Esophagus squamous epithelium (tissue), 4 donors: Measurements from ENCODE around the gene BLVRB.

Source experiments
- POLR2A ChIP-seq, 4 donors: fragments of 450-650 bp; IDR thresholded peaks; one replicate each; pipeline ENCODE4 v1.6.1; 2017; ENCODE audit warnings: antibody characterized with exemption in 4 of 4, mild to moderate bottlenecking in 4 of 4, moderate library complexity in 3 of 4
- TF ChIP-seq, protein P1 (sequence below), 6 experiments: fragments of 450-650 bp in 4 of 6; fragments of 200-600 bp in 2 of 6; sonication (generic) in 2 of 6; IDR thresholded peaks; one replicate each; pipeline ENCODE4 v1.5.1; 2016 to 2019; ENCODE audit warnings: antibody characterized with exemption in 6 of 6, mild to moderate bottlenecking in 4 of 6, moderate library complexity in 4 of 6

DNA sequence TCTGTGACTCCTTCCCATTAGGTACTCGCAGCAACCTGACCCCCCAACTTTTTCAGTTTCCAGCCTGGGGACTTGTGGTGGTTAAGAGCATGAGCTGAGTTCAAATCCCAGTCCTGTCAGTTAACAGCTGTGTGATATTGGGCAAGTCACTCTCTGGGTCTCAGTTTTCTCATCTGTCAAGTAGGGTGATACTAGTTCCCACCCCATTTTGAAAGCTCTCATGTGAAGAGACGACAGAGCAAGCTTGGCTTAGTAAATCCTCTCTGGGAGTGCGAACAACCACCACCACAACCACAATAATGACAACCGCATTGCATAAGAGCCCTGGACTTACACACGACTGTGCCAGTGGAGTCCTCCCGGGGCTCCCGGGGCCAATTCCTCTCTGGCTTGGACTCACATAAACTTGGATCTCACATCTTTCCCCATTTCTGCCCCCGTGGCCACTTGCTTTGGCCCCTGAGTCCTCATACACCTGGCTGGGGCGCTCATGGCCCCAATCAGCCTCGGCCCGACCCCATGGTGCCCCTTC is 454 bp downstream of the BLVRB start:
- TF ChIP-seq POLR2A (IDR thresholded peaks at IDR 0.05) = no peak
- TF ChIP-seq, protein P1, sequence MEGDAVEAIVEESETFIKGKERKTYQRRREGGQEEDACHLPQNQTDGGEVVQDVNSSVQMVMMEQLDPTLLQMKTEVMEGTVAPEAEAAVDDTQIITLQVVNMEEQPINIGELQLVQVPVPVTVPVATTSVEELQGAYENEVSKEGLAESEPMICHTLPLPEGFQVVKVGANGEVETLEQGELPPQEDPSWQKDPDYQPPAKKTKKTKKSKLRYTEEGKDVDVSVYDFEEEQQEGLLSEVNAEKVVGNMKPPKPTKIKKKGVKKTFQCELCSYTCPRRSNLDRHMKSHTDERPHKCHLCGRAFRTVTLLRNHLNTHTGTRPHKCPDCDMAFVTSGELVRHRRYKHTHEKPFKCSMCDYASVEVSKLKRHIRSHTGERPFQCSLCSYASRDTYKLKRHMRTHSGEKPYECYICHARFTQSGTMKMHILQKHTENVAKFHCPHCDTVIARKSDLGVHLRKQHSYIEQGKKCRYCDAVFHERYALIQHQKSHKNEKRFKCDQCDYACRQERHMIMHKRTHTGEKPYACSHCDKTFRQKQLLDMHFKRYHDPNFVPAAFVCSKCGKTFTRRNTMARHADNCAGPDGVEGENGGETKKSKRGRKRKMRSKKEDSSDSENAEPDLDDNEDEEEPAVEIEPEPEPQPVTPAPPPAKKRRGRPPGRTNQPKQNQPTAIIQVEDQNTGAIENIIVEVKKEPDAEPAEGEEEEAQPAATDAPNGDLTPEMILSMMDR (IDR thresholded peaks at IDR 0.05) = no peak
